HepG2 (cell line): ENCODE results near the gene ARHGAP19. TPM values are rescaled to one million over a fixed set of nuclear protein-coding genes. Genes with fewer than 3 reads are reported as not detected.

ENCODE experiments used
- ARID2 ChIP-seq: sonication (generic); formaldehyde crosslinking; IDR thresholded peaks from 2 replicates; pipeline ENCODE4 v1.8.1; 2022; ENCODE audit warnings: mild to moderate bottlenecking, missing genetic modification reagents, borderline replicate concordance
- ATF6 ChIP-seq: sonication (generic); formaldehyde crosslinking; conservative IDR thresholded peaks from 2 replicates; pipeline ENCODE4 v1.4.0; 2020; ENCODE audit warnings: missing genetic modification reagents
- CREBL2 ChIP-seq: sonication (generic); formaldehyde crosslinking; IDR thresholded peaks from 2 replicates; pipeline ENCODE4 v1.8.1; 2023; ENCODE audit warnings: missing genetic modification reagents, mild to moderate bottlenecking, borderline replicate concordance
- CTCF ChIP-seq: sonication (generic); formaldehyde crosslinking; IDR thresholded peaks from 2 replicates; pipeline ENCODE4 v1.5.0; 2020; ENCODE audit warnings: mild to moderate bottlenecking, missing genetic modification reagents, moderate library complexity
- HINFP ChIP-seq: sonication (generic); formaldehyde crosslinking; IDR thresholded peaks from 2 replicates; pipeline ENCODE4 v1.4.0; 2020; ENCODE audit warnings: low read depth, mild to moderate bottlenecking, missing genetic modification reagents
- HOXA3 ChIP-seq: sonication (generic); formaldehyde crosslinking; IDR thresholded peaks from 2 replicates; pipeline ENCODE4 v1.5.0; 2020; ENCODE audit warnings: missing genetic modification reagents
- IKZF1 ChIP-seq: fragments of 450-650 bp; IDR thresholded peaks from 2 replicates; pipeline ENCODE4 v1.7.1; 2016
- NCOR1 ChIP-seq: fragments of 200-600 bp; sonication (generic); IDR thresholded peaks from 2 replicates; pipeline ENCODE4 v1.7.0; 2017; ENCODE audit warnings: antibody characterized with exemption, low read length, borderline replicate concordance
- NPAS2 ChIP-seq: sonication (generic); formaldehyde crosslinking; IDR thresholded peaks from 2 replicates; pipeline ENCODE4 v1.8.0; 2022; ENCODE audit warnings: mild to moderate bottlenecking, missing genetic modification reagents, borderline replicate concordance
- PAX8 ChIP-seq: sonication (generic); formaldehyde crosslinking; IDR thresholded peaks from 2 replicates; pipeline ENCODE4 v1.8.0; 2022; ENCODE audit warnings: mild to moderate bottlenecking, missing genetic modification reagents, borderline replicate concordance
- PLRG1 ChIP-seq: fragments of 450-650 bp; conservative IDR thresholded peaks from 2 replicates; pipeline ENCODE4 v1.6.1; 2016
- RBAK ChIP-seq: sonication (generic); formaldehyde crosslinking; IDR thresholded peaks from 2 replicates; pipeline ENCODE4 v1.5.1; 2020; ENCODE audit warnings: mild to moderate bottlenecking, missing genetic modification reagents
- SOX5 ChIP-seq: IDR thresholded peaks from 2 replicates; pipeline ENCODE4 v1.6.1; 2016; ENCODE audit warnings: borderline replicate concordance
- SOX6 ChIP-seq, 2 experiments: fragments of 450-650 bp in 1 of 2; sonication (generic) in 1 of 2; formaldehyde crosslinking in 1 of 2; IDR thresholded peaks; 2 replicates each; pipeline versions ENCODE4 v1.4.0 to v1.6.1; 2017 to 2020; ENCODE audit warnings: antibody characterized with exemption in 1 of 2, mild to moderate bottlenecking in 1 of 2, missing genetic modification reagents in 1 of 2
- ZBTB7A ChIP-seq: sonication (generic); formaldehyde crosslinking; IDR thresholded peaks from 2 replicates; pipeline ENCODE4 v1.8.0; 2022; ENCODE audit warnings: mild to moderate bottlenecking, missing genetic modification reagents
- ZBTB8A ChIP-seq: sonication (generic); formaldehyde crosslinking; IDR thresholded peaks from 2 replicates; pipeline ENCODE4 v1.4.0; 2020; ENCODE audit warnings: mild to moderate bottlenecking, low read depth, missing genetic modification reagents, borderline replicate concordance
- ZNF251 ChIP-seq: sonication (generic); formaldehyde crosslinking; IDR thresholded peaks from 2 replicates; pipeline ENCODE4 v1.9.0; 2021; ENCODE audit warnings: mild to moderate bottlenecking, missing genetic modification reagents
- ZNF30 ChIP-seq: sonication (generic); formaldehyde crosslinking; IDR thresholded peaks from 2 replicates; pipeline ENCODE4 v1.5.0; 2020; ENCODE audit warnings: mild to moderate bottlenecking, missing genetic modification reagents
- ZNF558 ChIP-seq: sonication (generic); formaldehyde crosslinking; IDR thresholded peaks from 2 replicates; pipeline ENCODE4 v1.9.0; 2022; ENCODE audit warnings: mild to moderate bottlenecking, missing genetic modification reagents, borderline replicate concordance
- ZNF766 ChIP-seq: sonication (generic); formaldehyde crosslinking; IDR thresholded peaks from 2 replicates; pipeline ENCODE4 v1.5.0; 2020; ENCODE audit warnings: missing genetic modification reagents, borderline replicate concordance
- ZNF841 ChIP-seq: sonication (generic); formaldehyde crosslinking; IDR thresholded peaks from 2 replicates; pipeline ENCODE4 v1.8.1; 2023; ENCODE audit warnings: missing genetic modification reagents, borderline replicate concordance
- ZSCAN29 ChIP-seq: sonication (generic); formaldehyde crosslinking; conservative IDR thresholded peaks from 2 replicates; pipeline ENCODE4 v1.4.0; 2020; ENCODE audit warnings: mild to moderate bottlenecking, missing genetic modification reagents
- polyA plus RNA-seq, 8 experiments: library from polyadenylated mRNA; depleted of rRNA in 3 of 8; stranded (reverse) in 7 of 8; unstranded in 1 of 8; fragments of >200 nt; fragmentation: Illumina TruSeq in 4 of 8; extraction: Trizol in 4 of 8; gene quantifications; 2 replicates each; pipeline versions ENCODE4 v1.2.1 to v1.2.3, GENCODE V29; 2011 to 2016; ENCODE audit warnings: low read depth in 4 of 8, missing spikeins in 1 of 8, mixed read lengths in 1 of 8; ENCODE audit not compliant: insufficient read depth in 1 of 8
- total RNA-seq, 5 experiments: library from RNA; depleted of rRNA; stranded (reverse); fragments of >200 nt; fragmentation: Illumina TruSeq; extraction: Trizol; gene quantifications; 2 replicates each; pipeline ENCODE4 v1.2.3, GENCODE V29; 2016; ENCODE audit warnings: low read depth in 1 of 5
- TF ChIP-seq, protein P1 (sequence below): sonication (generic); formaldehyde crosslinking; conservative IDR thresholded peaks from 2 replicates; pipeline ENCODE4 v1.5.0; 2020; ENCODE audit warnings: missing genetic modification reagents

Gene ARHGAP19
- total and polyA plus RNA-seq, 2 of the 13 experiments (the other 11 are each of a cell fraction or from before 2014, with no cell fraction given): 7.6 to 10.0 TPM

DNA sequence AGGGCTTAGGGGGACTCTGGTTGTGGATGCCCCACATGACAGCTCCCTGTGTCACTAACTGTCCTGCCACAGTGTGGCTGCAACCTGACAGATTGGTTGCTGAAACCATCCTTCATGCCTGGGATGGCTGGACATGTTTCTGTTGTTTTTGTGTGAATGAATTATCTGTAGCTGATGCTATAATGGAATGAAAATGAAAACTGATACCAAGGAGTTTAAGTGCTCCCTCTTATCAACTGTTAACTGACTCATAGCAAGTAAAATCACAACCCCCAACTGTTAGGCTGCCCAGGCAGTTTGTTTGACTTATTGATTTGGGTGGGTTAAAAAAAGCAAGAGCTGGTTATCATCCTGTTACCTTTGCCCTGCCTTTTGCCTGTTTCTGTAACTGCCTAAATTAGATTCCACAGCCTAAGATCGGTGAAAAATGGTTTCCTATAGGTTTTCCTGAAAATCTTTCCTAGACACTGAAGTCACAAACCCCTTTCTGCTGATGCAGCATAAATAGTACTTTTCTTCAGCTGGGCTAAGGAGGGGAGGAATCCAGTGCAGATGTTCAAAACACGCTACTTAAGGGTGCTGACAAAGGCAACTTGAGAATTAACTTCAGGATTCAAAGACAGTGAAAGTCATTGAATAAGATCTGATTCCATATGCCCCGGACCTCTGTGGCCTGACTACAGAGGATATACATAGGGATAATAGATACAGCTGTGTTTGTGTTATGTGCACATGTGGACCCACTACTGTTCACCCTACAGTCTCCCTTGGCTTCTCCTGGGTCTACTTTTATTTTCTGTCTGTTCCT, 36.4 kb upstream of the ARHGAP19 start (continued):
- no peak for TF ChIP-seq IKZF1
- TF ChIP-seq SOX6 (IDR thresholded peaks at IDR 0.05): no peak
- TF ChIP-seq SOX6 (CRISPR knock-in tag; IDR thresholded peaks at IDR 0.05): peak; percentile 87
- TF ChIP-seq ZNF558 (CRISPR knock-in tag): no peak
- TF ChIP-seq NCOR1: no peak; the same call in 1 of the 2 replicates
- TF ChIP-seq NPAS2: no peak
- TF ChIP-seq ZSCAN29: no peak; the same call in 1 of the 2 replicates
- TF ChIP-seq SOX5: peak; percentile 72; the same call in 1 of the 2 replicates
- TF ChIP-seq PLRG1: no peak
- no peak for TF ChIP-seq PAX8
- no peak for TF ChIP-seq HINFP (CRISPR knock-in tag)
- TF ChIP-seq, protein P1, sequence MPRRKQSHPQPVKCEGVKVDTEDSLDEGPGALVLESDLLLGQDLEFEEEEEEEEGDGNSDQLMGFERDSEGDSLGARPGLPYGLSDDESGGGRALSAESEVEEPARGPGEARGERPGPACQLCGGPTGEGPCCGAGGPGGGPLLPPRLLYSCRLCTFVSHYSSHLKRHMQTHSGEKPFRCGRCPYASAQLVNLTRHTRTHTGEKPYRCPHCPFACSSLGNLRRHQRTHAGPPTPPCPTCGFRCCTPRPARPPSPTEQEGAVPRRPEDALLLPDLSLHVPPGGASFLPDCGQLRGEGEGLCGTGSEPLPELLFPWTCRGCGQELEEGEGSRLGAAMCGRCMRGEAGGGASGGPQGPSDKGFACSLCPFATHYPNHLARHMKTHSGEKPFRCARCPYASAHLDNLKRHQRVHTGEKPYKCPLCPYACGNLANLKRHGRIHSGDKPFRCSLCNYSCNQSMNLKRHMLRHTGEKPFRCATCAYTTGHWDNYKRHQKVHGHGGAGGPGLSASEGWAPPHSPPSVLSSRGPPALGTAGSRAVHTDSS (CRISPR knock-in tag): no peak
- no peak for TF ChIP-seq CREBL2 (CRISPR knock-in tag)
- TF ChIP-seq ZNF766 (CRISPR knock-in tag): no peak
- no peak for TF ChIP-seq ZNF30 (CRISPR knock-in tag)
- no peak for TF ChIP-seq ZNF251 (CRISPR knock-in tag)
- no peak for TF ChIP-seq RBAK
- TF ChIP-seq HOXA3 (CRISPR knock-in tag): peak; percentile 65
- TF ChIP-seq ZBTB8A (CRISPR knock-in tag): no peak
- TF ChIP-seq ARID2: peak; percentile 73; the same call in 1 of the 2 replicates
- no peak for TF ChIP-seq ATF6 (CRISPR knock-in tag)
- TF ChIP-seq CTCF: no peak; the same call in 1 of the 2 replicates
- no peak for TF ChIP-seq ZBTB7A (CRISPR knock-in tag)
- TF ChIP-seq ZNF841 (CRISPR knock-in tag): no peak
